Mesothelial cell of epicardium (in vitro differentiated cells): ENCODE results near the gene PDS5A. TPM values are rescaled to one million over a fixed set of nuclear protein-coding genes. Genes with fewer than 3 reads are reported as not detected.
"Not testable (repeated sequence)": the region's sequence is repeated elsewhere in the genome, so short reads cannot be mapped to it uniquely, and the experiment has no call there.

Experiments
- DNase-seq, 2 experiments: peaks; one replicate each; pipeline ENCODE4 v3.0.0; 2021; ENCODE audit warnings: low spot score in 2 of 2; ENCODE audit not compliant: unreplicated experiment in 2 of 2
- H3K27ac Mint-ChIP-seq: 2 replicates; pipeline ENCODE4 v1.8.0; 2021; ENCODE audit warnings: mixed read lengths
- H3K27me3 Mint-ChIP-seq: 2 replicates; pipeline ENCODE4 v1.8.0; 2021; ENCODE audit warnings: low read depth, mixed read lengths
- H3K36me3 Mint-ChIP-seq: 2 replicates; pipeline ENCODE4 v1.8.0; 2021; ENCODE audit warnings: mixed read lengths
- H3K4me1 Mint-ChIP-seq: 2 replicates; pipeline ENCODE4 v1.8.0; 2021; ENCODE audit warnings: mixed read lengths
- H3K4me3 Mint-ChIP-seq: 2 replicates; pipeline ENCODE4 v1.8.0; 2021; ENCODE audit warnings: mild to moderate bottlenecking, moderate library complexity, mixed read lengths
- H3K9me3 Mint-ChIP-seq: 2 replicates; pipeline ENCODE4 v1.8.0; 2021; ENCODE audit warnings: mixed read lengths
- total RNA-seq: library from RNA; stranded (reverse); gene quantifications from 3 replicates; pipeline ENCODE4 v1.2.1, GENCODE V29; 2021
- TF ChIP-seq, protein P1 (sequence below): fragments of 200-600 bp; sonication (generic); IDR thresholded peaks from one replicate; pipeline ENCODE4 v1.5.0; 2021; ENCODE audit warnings: antibody characterized with exemption; ENCODE audit not compliant: unreplicated experiment

The PDS5A gene
- total RNA-seq, 1 donor from 2014 or later: 86.6 TPM

DNA sequence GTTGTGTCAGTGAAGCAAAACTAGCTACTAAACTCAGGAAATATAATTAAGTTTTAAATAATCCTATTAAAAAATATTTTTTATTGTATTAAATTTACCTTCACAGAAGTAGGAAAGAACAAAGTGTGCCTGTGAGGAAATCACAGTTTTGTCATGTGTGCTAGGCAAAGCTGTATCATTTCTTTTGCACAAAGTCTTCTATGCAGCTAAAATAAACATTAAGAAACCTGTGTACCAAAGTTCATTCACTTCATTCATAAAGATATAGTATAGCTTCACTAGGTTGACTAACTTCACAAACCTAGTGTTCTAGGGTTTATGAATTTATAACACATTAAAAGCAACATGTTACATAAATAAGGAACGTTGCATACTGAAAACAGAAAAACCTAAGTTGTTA lies 131.0 kb downstream of the PDS5A start:
- no peaks in the 10 kb centered on the region for H3K9me3 Mint-ChIP-seq
- no peak overlapping the region for H3K4me3 Mint-ChIP-seq
- no peaks in the 10 kb centered on the region for H3K27me3 Mint-ChIP-seq
- TF ChIP-seq, protein P1, sequence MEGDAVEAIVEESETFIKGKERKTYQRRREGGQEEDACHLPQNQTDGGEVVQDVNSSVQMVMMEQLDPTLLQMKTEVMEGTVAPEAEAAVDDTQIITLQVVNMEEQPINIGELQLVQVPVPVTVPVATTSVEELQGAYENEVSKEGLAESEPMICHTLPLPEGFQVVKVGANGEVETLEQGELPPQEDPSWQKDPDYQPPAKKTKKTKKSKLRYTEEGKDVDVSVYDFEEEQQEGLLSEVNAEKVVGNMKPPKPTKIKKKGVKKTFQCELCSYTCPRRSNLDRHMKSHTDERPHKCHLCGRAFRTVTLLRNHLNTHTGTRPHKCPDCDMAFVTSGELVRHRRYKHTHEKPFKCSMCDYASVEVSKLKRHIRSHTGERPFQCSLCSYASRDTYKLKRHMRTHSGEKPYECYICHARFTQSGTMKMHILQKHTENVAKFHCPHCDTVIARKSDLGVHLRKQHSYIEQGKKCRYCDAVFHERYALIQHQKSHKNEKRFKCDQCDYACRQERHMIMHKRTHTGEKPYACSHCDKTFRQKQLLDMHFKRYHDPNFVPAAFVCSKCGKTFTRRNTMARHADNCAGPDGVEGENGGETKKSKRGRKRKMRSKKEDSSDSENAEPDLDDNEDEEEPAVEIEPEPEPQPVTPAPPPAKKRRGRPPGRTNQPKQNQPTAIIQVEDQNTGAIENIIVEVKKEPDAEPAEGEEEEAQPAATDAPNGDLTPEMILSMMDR: no peak
- H3K27ac Mint-ChIP-seq: no peak overlapping the region
- no peaks in the 10 kb centered on the region for H3K4me1 Mint-ChIP-seq
- H3K36me3 Mint-ChIP-seq: peaks cover 18% of the 10 kb centered on the region
- DNase-seq: no peak

DNA sequence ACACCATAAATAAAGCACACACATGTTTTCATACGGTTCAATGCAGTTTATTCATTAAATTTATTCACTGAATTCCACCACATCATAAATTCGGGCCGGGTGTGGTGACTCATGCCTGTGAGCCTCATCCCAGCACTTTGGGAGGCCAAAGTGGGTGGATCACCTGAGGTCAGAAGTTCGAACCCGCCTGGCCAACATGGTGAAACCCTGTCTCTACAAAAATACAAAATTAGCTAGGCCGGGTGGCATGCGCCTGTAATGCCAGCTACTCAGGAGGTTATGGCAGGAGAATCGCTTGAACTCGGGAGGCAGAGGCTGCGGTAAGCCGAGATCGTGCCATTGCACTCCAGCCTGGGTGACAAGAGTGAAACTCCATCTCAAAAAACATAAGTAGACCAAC lies 131.6 kb downstream of the PDS5A start:
- DNase-seq: no peak
- no peak overlapping the region for H3K27ac Mint-ChIP-seq

DNA sequence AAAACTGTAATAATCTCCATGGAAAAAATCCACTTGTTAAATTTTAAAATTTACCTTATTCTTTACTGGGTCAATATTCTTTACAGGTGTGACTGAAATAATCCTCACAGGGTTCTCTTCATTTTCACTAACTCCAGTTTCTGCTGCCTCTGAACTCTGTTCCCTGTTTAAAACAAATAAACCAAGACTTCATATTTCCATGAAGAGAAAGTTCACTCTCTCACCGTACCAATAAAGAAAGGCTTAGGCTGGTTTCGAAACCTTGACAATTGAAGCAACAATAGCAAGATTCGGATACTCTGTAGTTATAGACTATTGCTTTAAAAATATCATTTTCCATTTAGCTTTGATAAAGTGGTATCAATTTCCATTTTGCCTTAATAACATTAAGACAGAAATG lies 135.8 kb downstream of the PDS5A start:
- no peak overlapping the region for H3K4me3 Mint-ChIP-seq
- H3K27me3 Mint-ChIP-seq: no peaks in the 10 kb centered on the region
- H3K4me1 Mint-ChIP-seq: no peaks in the 10 kb centered on the region
- DNase-seq: no peak
- no peaks in the 10 kb centered on the region for H3K9me3 Mint-ChIP-seq
- peaks cover 39% of the 10 kb centered on the region for H3K36me3 Mint-ChIP-seq
- TF ChIP-seq, protein P1: no peak
- no peak overlapping the region for H3K27ac Mint-ChIP-seq

More for the DNA sequence above, 131.6 kb downstream of the PDS5A start:
- TF ChIP-seq, protein P1: no peak
- Mint-ChIP-seq H3K4me1 (no peaks in the 10 kb centered on the region), H3K36me3 (peaks cover 20% of the 10 kb centered on the region), H3K27me3 (no peaks in the 10 kb centered on the region), H3K4me3 (no peak overlapping the region), H3K9me3 (no peaks in the 10 kb centered on the region)

DNA sequence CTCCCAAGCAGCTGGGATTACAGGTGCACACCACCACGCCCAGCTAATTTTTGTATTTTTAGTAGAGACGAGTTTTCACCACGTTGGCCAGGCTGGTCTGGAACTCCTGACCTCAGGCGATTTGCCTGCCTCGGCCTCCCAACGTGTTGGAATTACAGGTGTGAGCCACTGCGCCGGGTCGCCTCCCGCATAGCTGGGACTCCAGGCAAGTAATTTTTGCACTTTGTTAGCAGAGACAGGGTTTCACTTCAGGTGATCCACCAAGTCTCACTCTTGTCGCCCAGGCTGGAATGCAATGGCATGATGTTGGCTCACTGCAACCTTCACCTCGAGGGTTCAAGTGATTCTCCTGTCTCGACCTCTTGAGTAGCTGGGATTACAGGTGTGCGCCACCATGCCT lies 137.2 kb downstream of the PDS5A start:
- H3K36me3 Mint-ChIP-seq: peaks cover 45% of the 10 kb centered on the region
- not testable (repeated sequence) for H3K4me3 Mint-ChIP-seq, H3K4me1 Mint-ChIP-seq, H3K27ac Mint-ChIP-seq, H3K27me3 Mint-ChIP-seq, DNase-seq, H3K9me3 Mint-ChIP-seq

DNA sequence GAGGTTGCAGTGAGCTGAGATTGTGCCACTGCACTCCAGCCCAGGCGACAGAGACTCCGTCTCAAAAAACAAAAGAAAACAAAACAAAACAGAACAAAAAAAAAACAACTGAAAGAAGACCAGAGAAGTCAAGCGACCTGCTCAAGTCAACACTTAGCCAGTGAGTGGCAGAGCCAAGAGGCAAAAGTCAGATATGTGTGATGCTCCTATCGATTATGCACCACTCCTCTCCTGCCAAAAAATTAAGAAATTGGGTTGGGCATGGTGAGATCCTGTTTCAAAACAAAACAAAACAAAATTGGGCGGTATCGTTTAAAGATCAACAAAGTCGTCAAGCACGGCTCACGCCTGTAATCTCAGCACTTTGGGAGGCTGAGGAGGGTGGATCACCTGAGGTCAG lies 137.7 kb downstream of the PDS5A start:
- Mint-ChIP-seq H3K4me3 (no peak overlapping the region), H3K36me3 (peaks cover 48% of the 10 kb centered on the region), H3K27ac (no peak overlapping the region), H3K27me3 (no peaks in the 10 kb centered on the region), H3K9me3 (no peaks in the 10 kb centered on the region), H3K4me1 (no peaks in the 10 kb centered on the region)
- DNase-seq: no peak
- TF ChIP-seq, protein P1: no peak

DNA sequence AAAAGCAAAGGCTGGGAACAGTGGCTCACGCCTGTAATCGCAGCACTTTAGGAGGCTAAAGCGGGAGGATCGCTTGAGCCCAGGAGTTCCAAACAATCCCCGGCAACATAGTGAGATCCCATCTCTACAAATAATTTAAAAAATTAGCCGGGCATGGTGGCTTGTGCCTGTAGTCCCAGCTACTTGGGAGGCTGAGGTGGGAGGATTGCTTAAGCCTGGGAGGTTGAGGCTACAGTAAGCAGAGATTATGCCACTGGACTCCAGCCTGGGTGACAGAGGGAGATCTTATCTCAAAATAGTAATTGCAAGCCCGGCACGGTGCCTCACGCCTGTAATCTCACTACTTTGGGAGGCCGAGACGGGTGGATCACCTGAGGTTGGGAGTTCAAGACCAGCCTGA lies 139.3 kb downstream of the PDS5A start:
- H3K9me3 Mint-ChIP-seq, H3K27me3 Mint-ChIP-seq, H3K4me3 Mint-ChIP-seq, H3K4me1 Mint-ChIP-seq, DNase-seq, H3K27ac Mint-ChIP-seq: not testable (repeated sequence)
- H3K36me3 Mint-ChIP-seq: peaks cover 55% of the 10 kb centered on the region

DNA sequence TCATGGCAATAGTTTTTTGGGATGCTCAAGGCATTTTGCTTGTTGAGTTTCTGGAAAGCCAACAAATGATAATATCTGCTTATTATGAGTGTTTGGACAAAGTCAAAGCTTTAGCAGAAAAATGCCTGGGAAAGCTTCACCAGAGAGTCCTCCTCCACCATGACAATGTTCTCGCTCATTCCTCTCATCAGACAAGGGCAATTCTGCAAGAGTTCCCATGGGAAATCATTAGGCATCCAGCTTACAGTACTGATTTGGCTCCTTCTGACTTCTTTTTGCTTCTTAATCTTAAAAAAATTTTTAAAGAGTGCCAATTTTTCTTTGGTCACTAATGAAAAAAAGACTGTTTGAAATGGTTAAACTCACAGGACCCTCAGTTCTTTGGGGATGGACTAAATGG lies 143.4 kb downstream of the PDS5A start:
- Mint-ChIP-seq H3K9me3 (no peaks in the 10 kb centered on the region), H3K4me1 (no peaks in the 10 kb centered on the region), H3K4me3 (no peak overlapping the region), H3K27ac (no peak overlapping the region), H3K27me3 (no peaks in the 10 kb centered on the region), H3K36me3 (peaks cover 54% of the 10 kb centered on the region)
- TF ChIP-seq, protein P1: no peak
- no peak for DNase-seq
